ENCODE data around the gene ROR1.

GRCh38 chr1:64061430-64062104, 287.8 kb downstream of the ROR1 start:
- TF ChIP-seq CTCF (CRISPR knock-in tag; IDR thresholded peaks at IDR 0.05) (no peak), CBX5 (CRISPR knock-in tag; IDR thresholded peaks at IDR 0.05; ENCODE audit: borderline replicate concordance) (no peak), PHF8 (CRISPR knock-in tag; IDR thresholded peaks at IDR 0.05) (no peak), SCMH1 (CRISPR knock-in tag; IDR thresholded peaks at IDR 0.05; ENCODE audit: borderline replicate concordance) (no peak), ZNF260 (CRISPR knock-in tag; IDR thresholded peaks at IDR 0.05; ENCODE audit: borderline replicate concordance, low read depth) (no peak)
- TF ChIP-seq, protein P1, sequence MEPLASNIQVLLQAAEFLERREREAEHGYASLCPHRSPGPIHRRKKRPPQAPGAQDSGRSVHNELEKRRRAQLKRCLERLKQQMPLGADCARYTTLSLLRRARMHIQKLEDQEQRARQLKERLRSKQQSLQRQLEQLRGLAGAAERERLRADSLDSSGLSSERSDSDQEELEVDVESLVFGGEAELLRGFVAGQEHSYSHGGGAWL (CRISPR knock-in tag; IDR thresholded peaks at IDR 0.05) = no peak
- TF ChIP-seq, protein P2, sequence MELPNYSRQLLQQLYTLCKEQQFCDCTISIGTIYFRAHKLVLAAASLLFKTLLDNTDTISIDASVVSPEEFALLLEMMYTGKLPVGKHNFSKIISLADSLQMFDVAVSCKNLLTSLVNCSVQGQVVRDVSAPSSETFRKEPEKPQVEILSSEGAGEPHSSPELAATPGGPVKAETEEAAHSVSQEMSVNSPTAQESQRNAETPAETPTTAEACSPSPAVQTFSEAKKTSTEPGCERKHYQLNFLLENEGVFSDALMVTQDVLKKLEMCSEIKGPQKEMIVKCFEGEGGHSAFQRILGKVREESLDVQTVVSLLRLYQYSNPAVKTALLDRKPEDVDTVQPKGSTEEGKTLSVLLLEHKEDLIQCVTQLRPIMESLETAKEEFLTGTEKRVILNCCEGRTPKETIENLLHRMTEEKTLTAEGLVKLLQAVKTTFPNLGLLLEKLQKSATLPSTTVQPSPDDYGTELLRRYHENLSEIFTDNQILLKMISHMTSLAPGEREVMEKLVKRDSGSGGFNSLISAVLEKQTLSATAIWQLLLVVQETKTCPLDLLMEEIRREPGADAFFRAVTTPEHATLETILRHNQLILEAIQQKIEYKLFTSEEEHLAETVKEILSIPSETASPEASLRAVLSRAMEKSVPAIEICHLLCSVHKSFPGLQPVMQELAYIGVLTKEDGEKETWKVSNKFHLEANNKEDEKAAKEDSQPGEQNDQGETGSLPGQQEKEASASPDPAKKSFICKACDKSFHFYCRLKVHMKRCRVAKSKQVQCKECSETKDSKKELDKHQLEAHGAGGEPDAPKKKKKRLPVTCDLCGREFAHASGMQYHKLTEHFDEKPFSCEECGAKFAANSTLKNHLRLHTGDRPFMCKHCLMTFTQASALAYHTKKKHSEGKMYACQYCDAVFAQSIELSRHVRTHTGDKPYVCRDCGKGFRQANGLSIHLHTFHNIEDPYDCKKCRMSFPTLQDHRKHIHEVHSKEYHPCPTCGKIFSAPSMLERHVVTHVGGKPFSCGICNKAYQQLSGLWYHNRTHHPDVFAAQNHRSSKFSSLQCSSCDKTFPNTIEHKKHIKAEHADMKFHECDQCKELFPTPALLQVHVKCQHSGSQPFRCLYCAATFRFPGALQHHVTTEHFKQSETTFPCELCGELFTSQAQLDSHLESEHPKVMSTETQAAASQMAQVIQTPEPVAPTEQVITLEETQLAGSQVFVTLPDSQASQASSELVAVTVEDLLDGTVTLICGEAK (IDR thresholded peaks at IDR 0.05) = no peak
- TF ChIP-seq, protein P2 (CRISPR knock-in tag; IDR thresholded peaks at IDR 0.05) = no peak
- TF ChIP-seq, protein P3, sequence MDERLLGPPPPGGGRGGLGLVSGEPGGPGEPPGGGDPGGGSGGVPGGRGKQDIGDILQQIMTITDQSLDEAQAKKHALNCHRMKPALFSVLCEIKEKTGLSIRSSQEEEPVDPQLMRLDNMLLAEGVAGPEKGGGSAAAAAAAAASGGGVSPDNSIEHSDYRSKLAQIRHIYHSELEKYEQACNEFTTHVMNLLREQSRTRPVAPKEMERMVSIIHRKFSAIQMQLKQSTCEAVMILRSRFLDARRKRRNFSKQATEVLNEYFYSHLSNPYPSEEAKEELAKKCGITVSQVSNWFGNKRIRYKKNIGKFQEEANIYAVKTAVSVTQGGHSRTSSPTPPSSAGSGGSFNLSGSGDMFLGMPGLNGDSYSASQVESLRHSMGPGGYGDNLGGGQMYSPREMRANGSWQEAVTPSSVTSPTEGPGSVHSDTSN (CRISPR knock-in tag; IDR thresholded peaks at IDR 0.05) = no peak

All from HepG2 (cell line).